Activated CD8-positive, alpha-beta T cell treated with anti-CD3 and anti-CD28 coated beads for 36 hours (primary cell): Measurements from ENCODE around the gene UBAP1L. TPM values are rescaled to one million over a fixed set of nuclear protein-coding genes. Genes with fewer than 3 reads are reported as not detected.

Source experiments
- ATAC-seq: fragments of 200-7000 bp; cut with Tn5 transposase; one replicate; pipeline ENCODE4 v1.10.0; 2021; ENCODE audit warnings: mild to moderate bottlenecking, moderate library complexity
- CTCF ChIA-PET: fragments of 350-600 bp; sonication (Branson Sonifier 250); formaldehyde crosslinking; loops from one replicate; lab custom pipeline; 2021; ENCODE audit warnings: antibody characterized with exemption; lab: Charles Lee
- POLR2A ChIA-PET: fragments of 350-600 bp; sonication (Branson Sonifier 250); formaldehyde crosslinking; loops from one replicate; lab custom pipeline; 2021; ENCODE audit warnings: antibody characterized with exemption; lab: Charles Lee
- DNase-seq: peaks from one replicate; pipeline ENCODE4 v3.0.0-alpha.2; 2020
- H3K27ac Mint-ChIP-seq: one replicate; pipeline ENCODE4 v1.8.0; 2021; ENCODE audit warnings: mild to moderate bottlenecking, mixed read lengths
- H3K27me3 Mint-ChIP-seq: one replicate; pipeline ENCODE4 v1.8.0; 2021; ENCODE audit warnings: mixed read lengths
- H3K36me3 Mint-ChIP-seq: one replicate; pipeline ENCODE4 v1.8.0; 2021; ENCODE audit warnings: low read depth, mixed read lengths
- H3K4me1 Mint-ChIP-seq: one replicate; pipeline ENCODE4 v1.8.0; 2021; ENCODE audit warnings: low read depth, mixed read lengths
- H3K4me3 Mint-ChIP-seq: one replicate; pipeline ENCODE4 v1.8.0; 2021; ENCODE audit warnings: mild to moderate bottlenecking, moderate library complexity, mixed read lengths
- H3K9me3 Mint-ChIP-seq: one replicate; pipeline ENCODE4 v1.8.0; 2021; ENCODE audit warnings: mixed read lengths
- CTCF ChIP-seq: fragments of 200-600 bp; IDR thresholded peaks from one replicate; pipeline ENCODE4 v1.8.0; 2022; ENCODE audit warnings: antibody characterized with exemption, mild to moderate bottlenecking
- intact Hi-C: fragments of 100-400 bp; cut with micrococcal nuclease; formaldehyde crosslinking; loops from one replicate; pipeline ENCODE4 v1.10.0; 2022
- total RNA-seq, 2 experiments: library from RNA; stranded (reverse); gene quantifications; one replicate each; pipeline ENCODE4 v1.2.3, GENCODE V29; 2021

Gene UBAP1L
- total RNA-seq, 2 experiments from 2014 or later, result 2.9 to 3.3 TPM

GRCh38 chr15:65066001-65066634, 48.9 kb downstream of the UBAP1L start:
- ATAC-seq (no peak), DNase-seq (no peak)
- Mint-ChIP-seq H3K27me3 (peaks cover 26% of the 10 kb centered on the region), H3K36me3 (no peaks in the 10 kb centered on the region), H3K4me1 (peaks cover 6% of the 10 kb centered on the region), H3K9me3 (no peaks in the 10 kb centered on the region), H3K27ac (no peak overlapping the region), H3K4me3 (no peak overlapping the region)
- ChIA-PET POLR2A (interaction anchor here (0.8 kb wide), 1 partner anchor 229 kb away, joined by 3 read pairs; no protein-coding TSS in a partner anchor), CTCF (interaction anchor here (0.9 to 2.5 kb wide), 4 partner anchors 11 to 256 kb away, joined by 3 to 10 read pairs (median 6); no protein-coding TSS in a partner anchor)
- intact Hi-C loops, result no loop called here
- TF ChIP-seq CTCF, result no peak

- POLR2A ChIA-PET, result no interaction called here
- Mint-ChIP-seq H3K27me3 (peaks cover 20% of the 10 kb centered on the region), H3K4me1 (peaks cover 3% of the 10 kb centered on the region), H3K9me3 (peaks cover 3% of the 10 kb centered on the region), H3K27ac (no peak overlapping the region), H3K36me3 (no peaks in the 10 kb centered on the region), H3K4me3 (no peak overlapping the region)
- CTCF ChIA-PET, result interaction anchor here (0.9 to 1.6 kb wide), 2 partner anchors 22 to 39 kb away, joined by 3 to 4 read pairs; no protein-coding TSS in a partner anchor
- no peak for TF ChIP-seq CTCF
- intact Hi-C loops, result no loop called here
- DNase-seq (no peak), ATAC-seq (no peak)
These were observed 52.3 kb downstream of the UBAP1L start for GRCh38 chr15:65062726-65063125.

GRCh38 chr15:65062061-65062460, 52.9 kb downstream of the UBAP1L start:
- Mint-ChIP-seq H3K9me3 (peaks cover 3% of the 10 kb centered on the region), H3K4me1 (no peaks in the 10 kb centered on the region), H3K27me3 (peaks cover 16% of the 10 kb centered on the region), H3K36me3 (no peaks in the 10 kb centered on the region), H3K4me3 (no peak overlapping the region), H3K27ac (no peak overlapping the region)
- DNase-seq (no peak), ATAC-seq (no peak)
- no peak for TF ChIP-seq CTCF
- POLR2A ChIA-PET, result no interaction called here
- CTCF ChIA-PET, result interaction anchor here (0.9 to 1.6 kb wide), 4 partner anchors 11 to 39 kb away, joined by 3 to 4 read pairs (median 4); no protein-coding TSS in a partner anchor
- intact Hi-C loops, result no loop called here

GRCh38 chr15:65060641-65061397, 54.2 kb downstream of the UBAP1L start:
- no peak for TF ChIP-seq CTCF
- H3K36me3 Mint-ChIP-seq, result no peaks in the 10 kb centered on the region
- POLR2A ChIA-PET, result interaction anchor here (0.9 kb wide), 1 partner anchor 244 kb away, joined by 4 read pairs; the partner anchor contains the start of gene RNU5B-1
- H3K4me1 Mint-ChIP-seq, result no peaks in the 10 kb centered on the region
- CTCF ChIA-PET, result interaction anchor here (0.9 to 1.1 kb wide), 2 partner anchors 10 to 17 kb away, joined by 3 to 4 read pairs; no protein-coding TSS in a partner anchor
- DNase-seq (no peak), ATAC-seq (no peak)
- intact Hi-C loops, result no loop called here
- H3K9me3 Mint-ChIP-seq, result peaks cover 3% of the 10 kb centered on the region
- H3K27ac Mint-ChIP-seq, result no peak overlapping the region
- H3K4me3 Mint-ChIP-seq, result no peak overlapping the region
- peaks cover 9% of the 10 kb centered on the region for H3K27me3 Mint-ChIP-seq
